Effector memory CD4-positive, alpha-beta T cell (primary cell): ENCODE results near the gene CACNA2D2.

Experiments
- DNase-seq, 3 donors: peaks; one replicate each; pipeline ENCODE4 v3.0.0-alpha.2; 2020
- H3K27ac ChIP-seq: 2 replicates; pipeline ENCODE4 v1.7.0; 2013; ENCODE audit warnings: mild to moderate bottlenecking, low read length, moderate library complexity; ENCODE audit not compliant: insufficient read depth, poor library complexity, severe bottlenecking
- H3K27me3 ChIP-seq: replicated peaks from 2 replicates; pipeline ENCODE4 v1.7.0; 2013; ENCODE audit warnings: mild to moderate bottlenecking, low read length; ENCODE audit not compliant: insufficient read depth, control insufficient read depth, poor library complexity, severe bottlenecking
- H3K36me3 ChIP-seq: 2 replicates; pipeline ENCODE4 v1.7.0; 2013; ENCODE audit warnings: mild to moderate bottlenecking, low read length, moderate library complexity; ENCODE audit not compliant: control insufficient read depth, insufficient read depth
- H3K4me1 ChIP-seq: 2 replicates; pipeline ENCODE4 v1.7.0; 2013; ENCODE audit warnings: low read length, mild to moderate bottlenecking; ENCODE audit not compliant: control insufficient read depth, insufficient read depth, poor library complexity, severe bottlenecking
- H3K4me3 ChIP-seq: 2 replicates; pipeline ENCODE4 v1.7.0; 2013; ENCODE audit warnings: low read length, low read depth, mild to moderate bottlenecking; ENCODE audit not compliant: insufficient read depth, poor library complexity, severe bottlenecking
- H3K9me3 ChIP-seq: 2 replicates; pipeline ENCODE4 v1.7.0; 2013; ENCODE audit warnings: mild to moderate bottlenecking, low read length, moderate library complexity; ENCODE audit not compliant: control insufficient read depth
- total RNA-seq, 3 donors: gene quantifications; one replicate each; lab custom pipeline; 2026; lab: John Stamatoyannopoulos, UW

CACNA2D2 gene
- total RNA-seq, result 1.7 to 17.1 (median 9.3) reads per million in 3 donors

DNA sequence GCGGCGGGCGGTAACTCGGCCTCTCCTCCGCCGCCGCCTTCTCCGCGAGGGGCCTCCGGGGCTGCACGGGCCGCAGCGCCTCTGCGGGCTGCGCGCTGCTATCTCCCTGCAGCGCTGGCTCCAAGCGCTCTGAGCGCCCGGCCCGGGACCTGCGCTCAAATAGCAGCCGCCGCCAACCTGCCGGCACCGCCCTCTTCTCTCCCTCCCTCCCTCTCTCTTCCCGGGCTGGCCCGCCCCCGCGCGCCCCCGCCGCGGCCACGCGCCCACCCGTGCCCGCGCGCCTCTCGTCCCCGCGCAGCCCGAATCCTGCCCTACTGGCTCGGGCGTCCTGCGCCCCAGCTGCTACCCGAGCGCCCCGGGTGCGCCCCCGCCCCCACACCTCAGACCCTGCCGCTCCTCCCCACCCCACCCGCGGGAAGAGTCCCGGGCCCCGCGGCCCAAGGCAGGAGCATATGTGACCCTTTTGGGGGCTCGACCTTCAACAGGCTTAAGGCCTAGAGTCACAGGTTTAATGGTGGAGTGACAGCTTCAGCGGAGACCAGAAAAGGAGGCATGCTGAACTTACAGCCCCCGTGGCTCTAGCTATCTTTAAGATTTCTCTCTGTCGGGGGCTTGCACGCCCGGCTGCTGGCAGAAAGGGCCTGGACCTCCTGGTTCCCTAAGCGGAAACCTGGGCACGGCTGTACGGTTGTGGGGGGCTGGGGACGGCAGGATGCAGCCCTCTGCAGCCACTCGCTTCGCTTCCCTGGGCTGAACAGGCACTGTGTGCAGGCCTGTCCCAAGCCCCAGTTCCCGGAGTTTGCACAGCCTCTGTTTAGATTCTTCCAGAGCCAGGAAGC is at the start of gene CACNA2D2:
TSS of gene CACNA2D2 (minus strand) at position 131 of the 839 bp plus-strand sequence. CDS start 211 bp downstream, outside the sequence.
- Histone ChIP-seq H3K27me3 (no peaks in the 10 kb centered on the region), H3K36me3 (no peaks in the 10 kb centered on the region), H3K4me1 (peaks cover 8% of the 10 kb centered on the region), H3K27ac (no peak within 1 kb of the TSS), H3K4me3 (peak within 1 kb of the TSS; percentile 56), H3K9me3 (no peaks in the 10 kb centered on the region)
- DNase-seq, result peak; percentile 52 to 56 (median 55)

- Histone ChIP-seq H3K27me3 (no peaks in the 10 kb centered on the region), H3K36me3 (no peaks in the 10 kb centered on the region), H3K27ac (no peak overlapping the region), H3K4me3 (no peak overlapping the region), H3K4me1 (no peaks in the 10 kb centered on the region), H3K9me3 (no peaks in the 10 kb centered on the region)
- DNase-seq, result no peak
Measured at GRCh38 chr3:50552598-50552997, 49.2 kb upstream of the CACNA2D2 start.

DNA sequence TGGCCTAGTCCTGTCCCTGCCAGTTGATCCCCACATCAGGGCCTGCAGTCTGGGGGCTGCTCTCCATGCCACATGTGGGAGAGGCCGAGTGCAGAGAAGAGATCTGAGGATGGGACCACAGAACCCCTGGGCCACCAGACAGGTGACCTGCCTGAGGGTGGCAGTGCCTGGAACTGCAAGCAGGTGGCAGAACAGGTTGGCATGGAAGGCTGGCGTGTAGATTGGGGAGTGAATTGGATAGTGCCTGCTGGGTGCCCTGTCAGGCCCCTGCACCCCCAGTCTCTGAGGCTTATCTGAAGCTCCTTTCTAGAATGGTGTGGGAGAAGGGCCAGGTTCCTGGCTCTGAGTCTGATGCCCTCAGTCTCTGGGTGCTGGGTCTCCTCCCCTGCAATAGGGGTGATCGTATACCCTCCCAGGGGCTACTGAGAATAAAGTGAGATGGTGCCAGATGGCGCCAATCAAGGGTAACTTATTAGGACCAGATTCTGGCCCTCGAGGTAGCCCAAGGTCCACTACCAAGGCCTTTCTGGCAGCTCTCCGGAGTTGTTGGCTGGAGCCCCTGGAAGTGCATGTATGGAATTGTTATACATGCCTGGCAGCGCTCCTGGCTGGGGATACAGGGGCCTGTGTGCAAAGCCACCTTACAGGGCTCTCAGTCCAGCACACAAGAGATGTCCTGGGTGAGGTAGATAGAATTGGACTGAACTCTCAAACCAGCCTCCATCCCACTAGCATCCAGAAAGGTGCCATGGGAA is 48.4 kb upstream of the CACNA2D2 start:
- Histone ChIP-seq H3K4me3 (no peak overlapping the region), H3K36me3 (no peaks in the 10 kb centered on the region), H3K27ac (no peak overlapping the region), H3K4me1 (no peaks in the 10 kb centered on the region), H3K9me3 (no peaks in the 10 kb centered on the region), H3K27me3 (no peaks in the 10 kb centered on the region)
- DNase-seq, result no peak

- no peak overlapping the region for H3K27ac ChIP-seq
- DNase-seq, result no peak
- no peaks in the 10 kb centered on the region for H3K36me3 ChIP-seq
- H3K4me3 ChIP-seq, result no peak overlapping the region
- H3K27me3 ChIP-seq, result no peaks in the 10 kb centered on the region
- H3K4me1 ChIP-seq, result no peaks in the 10 kb centered on the region
- H3K9me3 ChIP-seq, result no peaks in the 10 kb centered on the region
Measured at GRCh38 chr3:50551054-50551659, 47.7 kb upstream of the CACNA2D2 start.

DNA sequence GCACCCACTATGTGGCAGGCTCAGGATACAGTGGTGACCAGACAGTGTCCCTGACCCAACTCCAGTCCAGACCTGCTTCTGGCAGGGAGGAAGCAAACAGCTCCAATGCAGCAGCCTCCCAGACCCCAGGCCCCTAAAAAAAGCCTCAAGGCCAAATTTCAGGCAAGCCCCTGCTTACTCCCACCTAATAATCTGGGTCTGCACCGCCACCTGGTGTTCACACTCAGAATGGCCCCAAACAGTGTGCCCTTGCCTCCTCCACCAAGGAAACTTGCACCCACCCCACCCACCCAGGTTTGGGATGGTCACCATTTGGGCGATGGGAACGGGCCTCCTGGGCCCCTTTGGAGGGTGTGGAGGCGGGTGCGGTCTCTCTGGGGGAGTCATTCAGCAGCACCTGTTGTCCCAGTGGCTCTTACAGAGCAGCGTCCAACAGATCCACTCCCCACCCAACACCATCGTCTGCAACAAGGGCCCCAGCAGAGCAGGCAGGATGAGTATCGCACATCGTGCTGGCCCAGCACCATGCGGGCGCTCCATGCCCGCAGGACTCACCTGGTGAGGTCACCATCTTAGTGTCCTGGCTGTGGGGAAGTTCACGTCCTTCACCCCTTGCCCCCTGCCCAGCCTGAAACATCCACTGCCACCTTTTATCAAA is 46.8 kb upstream of the CACNA2D2 start:
- no peaks in the 10 kb centered on the region for H3K27me3 ChIP-seq
- no peaks in the 10 kb centered on the region for H3K4me1 ChIP-seq
- H3K27ac ChIP-seq, result no peak overlapping the region
- H3K9me3 ChIP-seq, result no peaks in the 10 kb centered on the region
- H3K4me3 ChIP-seq, result no peak overlapping the region
- H3K36me3 ChIP-seq, result no peaks in the 10 kb centered on the region
- peak in 2 of 3 donors; percentile 24 to 42 for DNase-seq

- Histone ChIP-seq H3K4me3 (no peak overlapping the region), H3K36me3 (no peaks in the 10 kb centered on the region), H3K27me3 (no peaks in the 10 kb centered on the region), H3K9me3 (no peaks in the 10 kb centered on the region), H3K27ac (no peak overlapping the region), H3K4me1 (no peaks in the 10 kb centered on the region)
- no peak for DNase-seq
Measured at GRCh38 chr3:50549226-50549625, 45.8 kb upstream of the CACNA2D2 start.

- H3K9me3 ChIP-seq, result no peaks in the 10 kb centered on the region
- H3K36me3 ChIP-seq, result no peaks in the 10 kb centered on the region
- no peak for DNase-seq
- no peaks in the 10 kb centered on the region for H3K27me3 ChIP-seq
- no peak overlapping the region for H3K4me3 ChIP-seq
- H3K4me1 ChIP-seq, result no peaks in the 10 kb centered on the region
- no peak overlapping the region for H3K27ac ChIP-seq
Measured at GRCh38 chr3:50545781-50546180, 42.3 kb upstream of the CACNA2D2 start.

DNA sequence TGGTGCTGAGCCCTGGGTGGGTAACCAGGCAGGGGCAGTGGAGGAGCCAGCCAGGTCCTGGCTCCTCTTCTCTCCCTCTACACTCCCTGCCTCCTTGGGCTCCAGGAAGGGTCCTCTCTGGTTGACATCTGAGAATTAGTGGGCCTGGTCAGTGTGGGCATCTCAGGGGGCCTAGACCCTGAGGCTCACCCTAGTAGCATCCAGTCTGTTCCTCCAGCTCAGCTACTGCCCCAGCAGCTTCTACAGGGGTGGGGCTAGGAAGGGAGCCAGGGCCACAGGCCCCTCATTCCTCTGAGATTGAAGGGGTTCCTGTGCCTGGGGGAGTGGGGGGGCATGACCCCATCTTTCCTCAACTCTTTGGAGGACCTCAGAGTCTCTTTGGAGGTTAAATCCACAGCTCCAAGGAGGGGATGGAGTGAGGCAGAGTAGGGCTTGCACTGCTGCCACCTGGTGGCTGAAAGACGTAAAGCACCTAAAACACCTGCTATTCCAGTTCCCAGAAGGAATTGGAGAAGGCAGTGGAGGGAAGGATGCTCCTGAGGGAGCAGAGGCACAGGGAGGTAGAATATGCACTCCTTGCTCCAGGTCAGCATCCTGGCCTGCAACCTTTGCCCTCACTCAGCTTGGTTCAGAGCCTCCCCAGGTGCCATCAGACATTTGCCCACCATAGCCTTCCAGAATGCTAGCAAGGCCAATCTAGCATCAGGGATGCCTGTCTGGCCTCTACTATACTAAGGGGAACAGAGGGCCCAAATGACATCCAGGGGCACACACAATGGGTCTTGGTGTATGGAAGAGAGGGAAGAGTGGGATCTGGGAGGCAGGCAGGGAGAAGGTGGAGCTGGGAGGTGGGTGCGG is 39.0 kb upstream of the CACNA2D2 start:
- Histone ChIP-seq H3K9me3 (no peaks in the 10 kb centered on the region), H3K4me1 (no peaks in the 10 kb centered on the region), H3K4me3 (no peak overlapping the region), H3K36me3 (no peaks in the 10 kb centered on the region), H3K27ac (no peak overlapping the region), H3K27me3 (no peaks in the 10 kb centered on the region)
- DNase-seq, result peak; percentile 23 to 47 (median 33)
